Keratinocyte (primary cell): ENCODE measurements around the gene ZNF23. TPM values are rescaled to one million over a fixed set of nuclear protein-coding genes. Genes with fewer than 3 reads are reported as not detected.

Source experiments
- DNase-seq: peaks from one replicate; pipeline ENCODE4 v3.0.0-alpha.2; 2011; ENCODE audit warnings: low read depth, missing footprints, low spot score
- FAIRE-seq: peaks from 2 replicates; lab custom pipeline; 2011; peaks lifted over from hg19 to GRCh38; lab: Jason Lieb, UNC
- H2AFZ ChIP-seq: 2 replicates; pipeline ENCODE4 v1.6.0; 2012; ENCODE audit warnings: low read length, control low read depth, inconsistent platforms; ENCODE audit not compliant: control insufficient read depth
- H3K27ac ChIP-seq: 2 replicates; pipeline ENCODE4 v1.5.1; 2011; ENCODE audit warnings: low read length; ENCODE audit not compliant: control insufficient read depth, insufficient read depth
- H3K27me3 ChIP-seq: 3 replicates; pipeline ENCODE4 v1.6.0; 2011; ENCODE audit warnings: low read length; ENCODE audit not compliant: control insufficient read depth, insufficient read depth; ENCODE audit errors: extremely low read depth
- H3K36me3 ChIP-seq, 2 experiments: 2 replicates in 1 of 2; 3 replicates in 1 of 2; pipeline ENCODE4 v1.5.1; 2011; ENCODE audit warnings: low read length in 2 of 2, mild to moderate bottlenecking in 1 of 2; ENCODE audit not compliant: control insufficient read depth in 2 of 2, insufficient read depth in 2 of 2; ENCODE audit errors: extremely low read depth in 1 of 2
- H3K4me1 ChIP-seq: 3 replicates; pipeline ENCODE4 v1.5.1; 2011; ENCODE audit warnings: low read length; ENCODE audit not compliant: control insufficient read depth, insufficient read depth; ENCODE audit errors: extremely low read depth
- H3K4me2 ChIP-seq: 3 replicates; pipeline ENCODE4 v1.6.0; 2011; ENCODE audit warnings: low read depth, low read length; ENCODE audit not compliant: control insufficient read depth, insufficient read depth; ENCODE audit errors: extremely low read depth
- H3K4me3 ChIP-seq, 3 experiments: fragments of 200-600 bp in 1 of 3; sonication (generic) in 1 of 3; 2 replicates in 2 of 3; 3 replicates in 1 of 3; pipeline ENCODE4 v1.5.1; 2011 to 2016; ENCODE audit warnings: low read length in 3 of 3, mild to moderate bottlenecking in 3 of 3, control low read depth in 2 of 3, inconsistent platforms in 1 of 3, low read depth in 1 of 3, mixed read lengths in 1 of 3, mixed run types in 1 of 3, moderate library complexity in 1 of 3; ENCODE audit not compliant: control insufficient read depth in 2 of 3, insufficient read depth in 2 of 3; ENCODE audit errors: extremely low read depth in 1 of 3
- H3K79me2 ChIP-seq: 2 replicates; pipeline ENCODE4 v1.6.0; 2012; ENCODE audit warnings: low read length; ENCODE audit not compliant: control insufficient read depth, insufficient read depth
- H3K9ac ChIP-seq: 3 replicates; pipeline ENCODE4 v1.6.0; 2011; ENCODE audit warnings: low read length; ENCODE audit not compliant: control insufficient read depth, insufficient read depth; ENCODE audit errors: extremely low read depth
- H3K9me1 ChIP-seq: 3 replicates; pipeline ENCODE4 v1.6.0; 2011; ENCODE audit warnings: low read length; ENCODE audit not compliant: control insufficient read depth, insufficient read depth; ENCODE audit errors: extremely low read depth
- H3K9me3 ChIP-seq: 2 replicates; pipeline ENCODE4 v1.5.1; 2012; ENCODE audit warnings: low read depth, low read length; ENCODE audit not compliant: control insufficient read depth
- H4K20me1 ChIP-seq: 3 replicates; pipeline ENCODE4 v1.6.0; 2011; ENCODE audit warnings: low read length; ENCODE audit not compliant: control insufficient read depth, insufficient read depth; ENCODE audit errors: extremely low read depth
- CTCF ChIP-seq, 3 experiments: IDR thresholded peaks in 1 of 3; conservative IDR thresholded peaks in 1 of 3; optimal IDR thresholded peaks in 1 of 3; 2 replicates in 2 of 3; 3 replicates in 1 of 3; pipeline versions ENCODE3 to v1.5.1; 2011; ENCODE audit warnings: low read length in 3 of 3, mild to moderate bottlenecking in 3 of 3, moderate library complexity in 2 of 3, control low read depth in 1 of 3, inconsistent platforms in 1 of 3; ENCODE audit not compliant: insufficient read depth in 2 of 3; ENCODE audit errors: extremely low read depth in 1 of 3
- EZH2 ChIP-seq: IDR thresholded peaks from one replicate; pipeline ENCODE4 v1.6.1; 2012; ENCODE audit warnings: inconsistent platforms, mild to moderate bottlenecking, low read length, moderate library complexity
- dilution Hi-C: fragments of 300-500 bp; cut with MboI; formaldehyde crosslinking; loops from one replicate; pipeline ENCODE4 v1.7.0; 2020; ENCODE audit warnings: low sequenced_read_pairs; ENCODE audit not compliant: extremely low pct_ligation_motif_present
- polyA plus RNA-seq, 5 experiments: library from polyadenylated mRNA; depleted of rRNA in 3 of 5; stranded (reverse) in 3 of 5; stranded (forward) in 1 of 5; unstranded in 1 of 5; fragments of >200 nt; gene quantifications; 1 replicate in 1 of 5; 2 replicates in 3 of 5; 3 replicates in 1 of 5; pipeline versions ENCODE4 v1.2.1 to v1.2.3, GENCODE V29; 2011 to 2012; ENCODE audit warnings: missing spikeins in 2 of 5, low read depth in 1 of 5, low replicate concordance in 1 of 5

ZNF23 gene
- polyA plus RNA-seq, 1 donor (not counting 4 experiments of a cell fraction or from before 2014, with no cell fraction given): 8.2 TPM

- Histone ChIP-seq H3K27me3 (no peaks in the 10 kb centered on the region), H3K79me2 (no peaks in the 10 kb centered on the region), H3K4me2 (no peak overlapping the region), H3K9me1 (no peaks in the 10 kb centered on the region), H3K9me3 (no peaks in the 10 kb centered on the region), H2AFZ (no peak overlapping the region), H3K4me3 (no peak overlapping the region), H3K27ac (no peak overlapping the region), H4K20me1 (no peaks in the 10 kb centered on the region), H3K9ac (no peak overlapping the region), H3K4me1 (no peaks in the 10 kb centered on the region), H3K36me3 (no peaks in the 10 kb centered on the region)
- DNase-seq (no peak), FAIRE-seq (no peak)
- TF ChIP-seq EZH2 (no peak), CTCF (optimal IDR thresholded peaks at IDR 0.05 in 1 of 3, IDR thresholded peaks at IDR 0.05 in 1 of 3, conservative IDR thresholded peaks at IDR 0.05 in 1 of 3; ENCODE audit: extremely low read depth in 1 of 3, insufficient read depth in 2 of 3, low read length in 3 of 3) (no peak)
- dilution Hi-C loops: no loop called here
These were observed 57.7 kb downstream of the ZNF23 start for GRCh38 chr16:71404364-71404763.

GRCh38 chr16:71402674-71403073 lies 59.4 kb downstream of the ZNF23 start:
- H2AFZ ChIP-seq: no peak overlapping the region
- H3K9ac ChIP-seq: no peak overlapping the region
- H3K4me3 ChIP-seq: no peak overlapping the region
- dilution Hi-C loops: no loop called here
- H3K4me2 ChIP-seq: no peak overlapping the region
- FAIRE-seq: no peak
- H3K79me2 ChIP-seq: no peaks in the 10 kb centered on the region
- H3K27me3 ChIP-seq: no peaks in the 10 kb centered on the region
- no peaks in the 10 kb centered on the region for H3K9me1 ChIP-seq
- no peak overlapping the region for H3K27ac ChIP-seq
- no peaks in the 10 kb centered on the region for H4K20me1 ChIP-seq
- no peaks in the 10 kb centered on the region for H3K4me1 ChIP-seq
- no peaks in the 10 kb centered on the region for H3K9me3 ChIP-seq
- no peak for DNase-seq
- H3K36me3 ChIP-seq: no peaks in the 10 kb centered on the region
- TF ChIP-seq EZH2 (no peak), CTCF (optimal IDR thresholded peaks at IDR 0.05 in 1 of 3, IDR thresholded peaks at IDR 0.05 in 1 of 3, conservative IDR thresholded peaks at IDR 0.05 in 1 of 3; ENCODE audit: extremely low read depth in 1 of 3, insufficient read depth in 2 of 3, low read length in 3 of 3) (no peak)
